GM19193 (cell line): ENCODE data around the gene AIG1.

Source experiments
- POLR2A ChIP-seq: IDR thresholded peaks from 4 replicates; pipeline ENCODE4 v1.6.1; 2011; ENCODE audit not compliant: insufficient read depth, insufficient read length; ENCODE audit errors: extremely low read depth

Gene AIG1

DNA sequence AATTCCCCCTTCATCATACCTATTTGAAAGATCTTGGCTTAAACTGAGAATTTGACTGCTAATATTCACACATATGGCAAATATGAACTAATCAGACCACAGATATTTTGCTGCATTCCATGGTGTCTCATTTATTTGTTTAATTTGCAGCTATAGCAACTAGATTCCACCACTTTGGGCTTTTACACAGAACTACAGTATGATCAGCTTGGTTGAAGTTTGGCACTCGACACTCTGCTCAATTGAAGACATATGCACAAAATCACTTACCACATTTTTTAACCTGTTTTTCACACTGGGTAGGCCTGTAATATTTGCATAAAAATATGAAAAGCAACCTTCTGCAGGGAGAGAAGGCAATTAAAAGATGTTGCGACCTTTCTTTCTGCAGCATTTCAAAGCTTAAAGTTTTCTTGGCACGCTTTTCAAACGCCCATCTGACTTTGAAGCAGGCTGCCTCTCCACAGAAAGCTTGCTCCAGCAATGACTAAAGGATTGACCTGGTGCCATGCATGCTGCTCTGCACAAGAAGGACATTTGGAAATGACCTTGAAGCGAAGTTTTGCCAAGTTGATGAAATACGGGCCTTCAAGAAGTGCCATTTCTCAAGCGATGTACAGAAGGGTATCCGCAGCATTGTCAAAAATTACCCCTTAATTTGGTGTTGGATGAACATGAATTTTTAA lies 126.7 kb downstream of the AIG1 start:
- TF ChIP-seq POLR2A = no peak

DNA sequence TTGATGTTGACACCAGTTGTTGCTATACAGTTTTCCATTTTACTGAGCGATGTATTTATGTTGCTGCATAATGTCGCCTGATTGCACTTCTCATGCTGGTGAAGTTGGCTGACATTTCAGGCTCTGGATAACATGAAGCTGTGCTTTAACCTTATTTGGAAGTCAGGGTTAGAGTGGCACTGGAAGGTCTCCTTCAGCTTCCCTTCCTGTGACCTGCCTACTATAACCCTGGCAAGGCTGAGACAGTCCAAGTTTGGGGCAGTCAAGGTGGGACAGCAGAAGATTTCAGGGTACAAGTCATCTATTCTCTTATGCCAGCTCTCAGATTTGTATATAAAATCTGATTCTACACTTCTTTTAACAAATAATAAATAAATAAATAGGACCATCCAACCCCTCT lies 127.6 kb downstream of the AIG1 start:
- TF ChIP-seq POLR2A = no peak

DNA sequence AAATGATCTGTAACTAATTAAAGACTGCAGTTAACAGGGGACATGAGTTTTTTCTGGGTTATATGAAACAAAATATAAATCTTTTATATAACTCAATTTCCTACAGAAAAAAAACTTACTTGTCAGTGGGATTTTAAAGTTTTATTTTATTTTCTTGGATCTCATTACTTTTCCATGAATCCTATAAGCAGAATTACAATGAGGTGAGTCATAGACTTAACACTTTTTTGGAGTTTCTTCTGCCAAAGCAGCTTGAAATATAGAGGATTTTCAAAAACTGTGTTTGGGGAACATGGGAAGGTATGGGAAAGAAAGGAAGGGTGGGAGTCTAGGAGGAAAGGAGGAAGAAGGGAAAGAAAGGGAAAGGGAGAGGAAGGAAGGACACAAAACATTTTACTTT lies 130.7 kb downstream of the AIG1 start:
- TF ChIP-seq POLR2A = no peak

- TF ChIP-seq POLR2A = no peak
Observed at GRCh38 chr6:143192766-143193165, 132.1 kb downstream of the AIG1 start.

GRCh38 chr6:143193571-143194094 lies 132.9 kb downstream of the AIG1 start:
- TF ChIP-seq POLR2A = no peak

- no peak for TF ChIP-seq POLR2A
Observed at GRCh38 chr6:143194095-143194589, 133.5 kb downstream of the AIG1 start.

DNA sequence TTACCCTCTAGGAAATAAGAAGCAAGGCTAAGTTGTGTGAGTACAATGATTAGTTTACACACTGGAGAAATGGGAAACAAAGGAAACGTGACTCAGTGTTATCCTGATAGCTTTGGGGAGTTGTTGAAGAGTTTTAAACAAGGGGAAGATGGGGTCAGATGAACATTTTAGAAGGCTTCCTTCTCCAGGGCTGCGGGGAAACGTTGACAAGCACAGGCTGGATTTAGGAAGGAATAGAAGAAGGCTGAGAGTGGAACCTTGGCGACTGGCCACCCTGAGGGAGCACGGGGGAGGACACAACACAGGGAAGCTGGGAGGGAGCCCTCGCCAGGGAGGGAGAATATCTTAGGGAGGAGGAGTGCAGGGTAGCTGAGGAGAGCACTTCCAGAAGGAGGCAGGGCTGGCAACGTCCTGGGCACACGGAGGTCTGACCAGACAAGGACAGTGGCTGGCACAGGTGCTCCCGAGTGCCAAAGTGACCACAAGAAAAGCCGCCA lies 134.7 kb downstream of the AIG1 start:
- TF ChIP-seq POLR2A = no peak

- no peak for TF ChIP-seq POLR2A
Observed at GRCh38 chr6:143196525-143197225, 136.0 kb downstream of the AIG1 start.

DNA sequence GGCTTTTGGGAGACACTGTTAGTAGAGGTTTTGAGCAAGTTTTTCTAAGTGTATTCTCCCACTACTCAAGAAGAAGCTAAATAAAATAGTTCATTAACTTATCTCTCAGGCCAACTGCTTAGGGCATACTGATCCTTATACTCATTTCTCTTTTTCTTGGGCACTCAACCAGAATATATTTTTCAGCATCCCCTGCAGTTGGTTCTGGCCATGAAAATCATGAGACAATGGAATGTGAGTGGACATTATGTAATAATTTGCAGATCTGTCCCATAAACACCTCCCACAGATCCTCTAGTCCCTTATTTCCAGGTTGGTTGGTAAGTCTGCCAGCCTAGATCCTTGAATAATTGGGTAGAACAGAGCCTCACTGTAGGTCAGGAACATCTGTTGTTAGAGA lies 136.7 kb downstream of the AIG1 start:
- no peak for TF ChIP-seq POLR2A

GRCh38 chr6:143198312-143198711 lies 137.6 kb downstream of the AIG1 start:
- TF ChIP-seq POLR2A = no peak

DNA sequence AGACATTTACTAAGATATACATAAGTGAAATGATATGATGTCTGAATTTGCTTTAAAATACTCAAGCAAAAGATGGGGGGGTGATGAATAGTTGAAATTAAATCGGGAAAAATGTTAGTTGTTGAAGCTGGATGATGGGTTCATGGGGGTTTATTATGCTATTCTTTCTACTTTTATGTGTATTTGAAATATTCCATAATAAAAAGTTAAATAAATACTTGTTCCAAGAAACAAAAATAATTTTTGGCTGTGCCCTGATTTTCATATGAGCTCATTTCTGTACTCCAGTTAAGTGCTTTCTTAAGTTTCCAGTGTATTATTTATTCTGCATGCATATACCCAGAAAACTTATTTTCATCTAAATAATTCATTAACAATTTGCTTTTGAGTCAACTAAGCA lies 138.6 kb downstream of the AIG1 start:
- no peak for TF ChIP-seq POLR2A

DNA sequence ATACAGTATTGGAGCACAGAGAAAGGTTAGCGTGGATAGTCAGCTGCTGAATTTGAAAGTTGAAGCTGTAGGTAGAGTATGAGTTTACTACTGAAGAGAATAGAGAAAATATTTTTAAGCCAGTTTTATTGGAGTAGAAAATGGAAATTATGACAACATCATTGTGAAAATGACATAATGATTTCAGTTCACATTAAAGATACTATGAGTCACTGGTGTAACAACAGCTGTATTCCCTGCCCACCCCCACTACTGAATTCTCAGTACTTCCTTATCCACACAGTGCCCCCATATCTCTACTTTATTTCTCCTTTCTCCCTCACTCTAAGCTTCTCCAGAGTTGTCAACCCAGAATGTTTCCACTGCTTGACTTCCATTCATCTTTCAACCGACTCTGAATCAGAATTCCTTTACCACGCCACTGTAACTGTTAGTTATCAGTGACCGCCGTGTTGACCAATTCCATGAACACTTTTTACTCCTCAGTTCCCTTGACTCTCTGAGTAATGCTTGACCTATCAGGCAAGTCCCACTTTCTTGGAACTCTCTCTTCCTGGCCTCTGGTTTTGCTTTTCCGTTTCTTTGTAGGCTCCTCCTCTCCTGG lies 139.6 kb downstream of the AIG1 start:
- no peak for TF ChIP-seq POLR2A

DNA sequence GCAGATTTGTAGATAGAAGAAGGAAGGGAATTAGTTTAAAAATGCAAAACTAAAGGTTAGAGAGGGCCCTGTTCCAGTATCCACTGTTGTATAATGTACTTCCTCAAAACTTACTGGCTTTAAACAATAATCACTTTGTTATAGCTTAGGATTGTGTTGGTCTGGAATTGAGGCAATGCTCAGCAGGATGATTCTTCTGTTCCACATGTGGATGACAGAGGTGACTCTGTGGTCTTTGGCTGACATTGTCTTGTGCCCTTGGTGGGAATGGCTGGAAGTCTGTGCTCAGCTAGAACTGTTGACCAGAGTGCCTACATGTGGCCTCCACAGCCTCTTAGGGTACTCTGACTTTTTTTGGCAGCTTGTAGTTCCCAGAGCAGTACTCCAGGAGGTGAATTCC lies 143.4 kb downstream of the AIG1 start:
- TF ChIP-seq POLR2A = no peak

DNA sequence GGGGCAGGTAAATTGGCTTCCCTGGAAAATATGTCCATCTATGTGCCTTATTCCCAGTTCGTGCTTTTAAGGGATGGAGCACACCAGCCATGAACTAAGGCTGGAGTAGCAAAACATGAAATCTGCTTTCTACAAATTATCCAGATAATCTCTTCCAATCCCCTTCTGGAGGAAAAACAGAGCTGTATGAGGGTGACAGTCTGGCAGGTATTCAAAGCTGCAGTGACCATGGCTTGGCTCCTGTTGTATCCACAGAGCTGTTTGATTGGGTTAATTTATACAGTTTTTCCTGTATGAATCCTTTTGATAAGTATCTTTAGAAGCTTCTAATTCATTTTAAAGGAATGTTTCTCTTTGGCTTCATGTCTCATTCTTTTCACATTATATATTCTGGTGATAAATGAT lies 144.4 kb downstream of the AIG1 start:
- no peak for TF ChIP-seq POLR2A

- no peak for TF ChIP-seq POLR2A
Observed at GRCh38 chr6:143205585-143205984, 144.9 kb downstream of the AIG1 start.
